ENCODE data around the gene PLXDC1. TPM values are rescaled to one million over a fixed set of nuclear protein-coding genes. Genes with fewer than 3 reads are reported as not detected.

Gene PLXDC1
- total RNA-seq, 6 experiments from 2014 or later, result 0.11 to 1.6 (median 0.54) TPM

- ATAC-seq, result no peak
- Histone ChIP-seq H3K4me1 (no peaks in the 10 kb centered on the region), H3K27me3 (no peaks in the 10 kb centered on the region), H3K4me3 (no peak overlapping the region), H3K9me3 (no peaks in the 10 kb centered on the region), H3K36me3 (no peaks in the 10 kb centered on the region), H3K27ac (no peak overlapping the region)
- intact Hi-C loops (cut with DNase I), result loop anchor here in 1 of 2 donors (5.0 kb wide), 1 partner anchor 73 kb away; no protein-coding TSS in a partner anchor
- WGBS (ENCODE audit: insufficient coverage, low coverage, low lambda C conversion rate, missing lambda C conversion rate), result no CpG with 5 or more reads among the region's 3 CpGs
- no peak for TF ChIP-seq POLR2A (IDR thresholded peaks at IDR 0.05)
- no peak for TF ChIP-seq CTCF (IDR thresholded peaks at IDR 0.05)
- DNase-seq, result no peak
Observed at GRCh38 chr17:39145143-39145542, 6.3 kb downstream of the PLXDC1 start.

GRCh38 chr17:39144416-39144840, 7.0 kb downstream of the PLXDC1 start:
- no peaks in the 10 kb centered on the region for H3K27me3 ChIP-seq
- no peak overlapping the region for H3K4me3 ChIP-seq
- DNase-seq (no peak), ATAC-seq (no peak)
- TF ChIP-seq CTCF (IDR thresholded peaks at IDR 0.05) (no peak), POLR2A (IDR thresholded peaks at IDR 0.05) (no peak)
- no peaks in the 10 kb centered on the region for H3K4me1 ChIP-seq
- intact Hi-C loops (cut with DNase I), result no loop called here
- H3K9me3 ChIP-seq, result no peaks in the 10 kb centered on the region
- no peak overlapping the region for H3K27ac ChIP-seq
- WGBS (ENCODE audit: insufficient coverage, low coverage, low lambda C conversion rate, missing lambda C conversion rate), result 52% methylated on average over 4 of the region's 9 CpGs
- H3K36me3 ChIP-seq, result no peaks in the 10 kb centered on the region

GRCh38 chr17:39143552-39144093, 7.8 kb downstream of the PLXDC1 start:
- Histone ChIP-seq H3K27ac (no peak overlapping the region), H3K9me3 (no peaks in the 10 kb centered on the region), H3K4me3 (no peak overlapping the region), H3K4me1 (no peaks in the 10 kb centered on the region), H3K27me3 (no peaks in the 10 kb centered on the region), H3K36me3 (no peaks in the 10 kb centered on the region)
- ATAC-seq, result peak in 1 of 4 donors; percentile 17
- TF ChIP-seq CTCF (IDR thresholded peaks at IDR 0.05) (no peak), POLR2A (IDR thresholded peaks at IDR 0.05) (no peak)
- whole genome bisulfite sequencing (ENCODE audit: insufficient coverage, low coverage, low lambda C conversion rate, missing lambda C conversion rate), result 20% methylated on average over 1 of the region's 7 CpGs
- DNase-seq, result no peak
- intact Hi-C loops (cut with DNase I), result no loop called here

GRCh38 chr17:39141915-39142664, 9.3 kb downstream of the PLXDC1 start:
- Histone ChIP-seq H3K4me1 (no peaks in the 10 kb centered on the region), H3K36me3 (no peaks in the 10 kb centered on the region), H3K4me3 (no peak overlapping the region), H3K9me3 (no peaks in the 10 kb centered on the region), H3K27me3 (no peaks in the 10 kb centered on the region), H3K27ac (no peak overlapping the region)
- intact Hi-C loops (cut with DNase I), result no loop called here
- ATAC-seq (no peak), DNase-seq (no peak)
- WGBS (ENCODE audit: insufficient coverage, low coverage, low lambda C conversion rate, missing lambda C conversion rate), result 79% methylated on average over 10 of the region's 11 CpGs
- TF ChIP-seq POLR2A (IDR thresholded peaks at IDR 0.05) (no peak), CTCF (IDR thresholded peaks at IDR 0.05) (no peak)

Data from right lobe of liver (tissue), 6 donors.